ENCODE results near the gene PTAFR.
A peak's percentile ranks its signal among the peaks of the same experiment; 100 is the strongest.

The PTAFR gene

GRCh38 chr1:28135371-28136168, 40.9 kb downstream of the PTAFR start:
- H3K4me1 ChIP-seq (ENCODE audit: insufficient read depth, poor library complexity, severe bottlenecking), result peaks cover 22% of the 10 kb centered on the region
- H3K27ac ChIP-seq (ENCODE audit: poor library complexity, severe bottlenecking), result peak overlapping the region; percentile 65
- H3K27me3 ChIP-seq (ENCODE audit: insufficient read depth, poor library complexity, severe bottlenecking), result no peaks in the 10 kb centered on the region
- no peaks in the 10 kb centered on the region for H3K9me3 ChIP-seq (ENCODE audit: severe bottlenecking)
- no peaks in the 10 kb centered on the region for H3K36me3 ChIP-seq (ENCODE audit: low read depth)
- TF ChIP-seq CTCF (IDR thresholded peaks at IDR 0.05; ENCODE audit: poor library complexity, severe bottlenecking), result no peak
- ATAC-seq (ENCODE audit: low read depth) (peak; percentile 97), DNase-seq (ENCODE audit: low spot score) (no peak)
- H3K4me3 ChIP-seq (ENCODE audit: severe bottlenecking), result no peak overlapping the region

- Histone ChIP-seq H3K9me3 (ENCODE audit: severe bottlenecking) (no peaks in the 10 kb centered on the region), H3K27me3 (ENCODE audit: insufficient read depth, poor library complexity, severe bottlenecking) (no peaks in the 10 kb centered on the region), H3K36me3 (ENCODE audit: low read depth) (no peaks in the 10 kb centered on the region), H3K4me1 (ENCODE audit: insufficient read depth, poor library complexity, severe bottlenecking) (peaks cover 22% of the 10 kb centered on the region), H3K4me3 (ENCODE audit: severe bottlenecking) (no peak overlapping the region), H3K27ac (ENCODE audit: poor library complexity, severe bottlenecking) (peak overlapping the region; percentile 65)
- DNase-seq (ENCODE audit: low spot score), result no peak
- TF ChIP-seq CTCF (IDR thresholded peaks at IDR 0.05; ENCODE audit: poor library complexity, severe bottlenecking), result no peak
- ATAC-seq (ENCODE audit: low read depth), result no peak
These were observed 41.8 kb downstream of the PTAFR start for GRCh38 chr1:28134651-28135207.

GRCh38 chr1:28132171-28133167, 44.0 kb downstream of the PTAFR start:
- TF ChIP-seq CTCF (IDR thresholded peaks at IDR 0.05; ENCODE audit: poor library complexity, severe bottlenecking), result no peak
- Histone ChIP-seq H3K36me3 (ENCODE audit: low read depth) (no peaks in the 10 kb centered on the region), H3K27ac (ENCODE audit: poor library complexity, severe bottlenecking) (no peak overlapping the region), H3K4me3 (ENCODE audit: severe bottlenecking) (no peak overlapping the region), H3K27me3 (ENCODE audit: insufficient read depth, poor library complexity, severe bottlenecking) (no peaks in the 10 kb centered on the region), H3K4me1 (ENCODE audit: insufficient read depth, poor library complexity, severe bottlenecking) (peaks cover 32% of the 10 kb centered on the region), H3K9me3 (ENCODE audit: severe bottlenecking) (no peaks in the 10 kb centered on the region)
- ATAC-seq (ENCODE audit: low read depth) (no peak), DNase-seq (ENCODE audit: low spot score) (no peak)

- no peak for ATAC-seq (ENCODE audit: low read depth)
- no peak for DNase-seq (ENCODE audit: low spot score)
- no peak overlapping the region for H3K27ac ChIP-seq (ENCODE audit: poor library complexity, severe bottlenecking)
- H3K36me3 ChIP-seq (ENCODE audit: low read depth), result no peaks in the 10 kb centered on the region
- H3K4me3 ChIP-seq (ENCODE audit: severe bottlenecking), result no peak overlapping the region
- H3K27me3 ChIP-seq (ENCODE audit: insufficient read depth, poor library complexity, severe bottlenecking), result no peaks in the 10 kb centered on the region
- H3K4me1 ChIP-seq (ENCODE audit: insufficient read depth, poor library complexity, severe bottlenecking), result peaks cover 19% of the 10 kb centered on the region
- no peaks in the 10 kb centered on the region for H3K9me3 ChIP-seq (ENCODE audit: severe bottlenecking)
- no peak for TF ChIP-seq CTCF (IDR thresholded peaks at IDR 0.05; ENCODE audit: poor library complexity, severe bottlenecking)
These were observed 45.6 kb downstream of the PTAFR start for GRCh38 chr1:28130901-28131300.
